ENCODE data around the gene PMEPA1. TPM values are rescaled to one million over a fixed set of nuclear protein-coding genes. Genes with fewer than 3 reads are reported as not detected.

PMEPA1 gene
- total RNA-seq, 2 experiments from 2014 or later = 1.4 to 3.7 TPM

DNA sequence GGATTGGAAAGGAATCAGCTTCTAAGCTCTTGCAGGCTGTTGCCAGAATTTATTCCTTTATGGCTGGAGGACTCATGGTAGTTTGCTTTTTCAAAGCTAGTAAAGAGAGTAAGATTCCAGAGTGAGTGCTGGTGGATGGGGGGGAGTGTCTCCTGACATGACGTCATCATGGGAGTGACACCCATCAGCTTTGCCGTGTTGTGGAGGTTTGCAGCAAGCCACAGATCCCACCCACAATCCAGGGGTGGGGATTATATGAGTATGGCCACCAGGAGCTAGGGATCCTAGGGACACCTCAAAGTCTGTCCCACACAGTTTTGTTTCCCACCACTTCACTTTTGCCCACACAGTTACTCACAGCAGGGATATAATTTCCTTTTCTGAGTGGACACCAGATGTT, 28.7 kb upstream of the PMEPA1 start:
- Histone ChIP-seq H3K4me1 (ENCODE audit: insufficient read depth, low read length, poor library complexity, severe bottlenecking) (no peaks in the 10 kb centered on the region), H3K9me2 (ENCODE audit: insufficient read depth, low read length) (no peaks in the 10 kb centered on the region), H3K79me2 (ENCODE audit: insufficient read depth, low read depth, low read length) (no peaks in the 10 kb centered on the region), H3K27ac (ENCODE audit: low read depth, low read length, poor library complexity, severe bottlenecking) (no peak overlapping the region), H2AFZ (ENCODE audit: low read length) (no peak overlapping the region), H4K20me1 (ENCODE audit: insufficient read depth, low read length) (no peaks in the 10 kb centered on the region), H3K4me3 (ENCODE audit: low read depth, low read length, poor library complexity, severe bottlenecking) (no peak overlapping the region), H3K36me3 (ENCODE audit: insufficient read depth, low read length) (no peaks in the 10 kb centered on the region), H3K4me2 (ENCODE audit: low read length) (no peak overlapping the region), H3K9me3 (ENCODE audit: low read length) (no peaks in the 10 kb centered on the region)
- ChIA-PET CTCF (ENCODE audit: unreplicated experiment) (no interaction called here), POLR2A (interaction anchor here (0.5 kb wide), 1 partner anchor 96 kb away, joined by 3 read pairs; no protein-coding TSS in a partner anchor)
- BruUV-seq (replicated peaks) = no TSS peak
- intact Hi-C loops (cut with micrococcal nuclease; ENCODE audit: unreplicated experiment) = no loop called here
- no peak for DNase-seq (ENCODE audit: low spot score)
- TF ChIP-seq, protein P1, sequence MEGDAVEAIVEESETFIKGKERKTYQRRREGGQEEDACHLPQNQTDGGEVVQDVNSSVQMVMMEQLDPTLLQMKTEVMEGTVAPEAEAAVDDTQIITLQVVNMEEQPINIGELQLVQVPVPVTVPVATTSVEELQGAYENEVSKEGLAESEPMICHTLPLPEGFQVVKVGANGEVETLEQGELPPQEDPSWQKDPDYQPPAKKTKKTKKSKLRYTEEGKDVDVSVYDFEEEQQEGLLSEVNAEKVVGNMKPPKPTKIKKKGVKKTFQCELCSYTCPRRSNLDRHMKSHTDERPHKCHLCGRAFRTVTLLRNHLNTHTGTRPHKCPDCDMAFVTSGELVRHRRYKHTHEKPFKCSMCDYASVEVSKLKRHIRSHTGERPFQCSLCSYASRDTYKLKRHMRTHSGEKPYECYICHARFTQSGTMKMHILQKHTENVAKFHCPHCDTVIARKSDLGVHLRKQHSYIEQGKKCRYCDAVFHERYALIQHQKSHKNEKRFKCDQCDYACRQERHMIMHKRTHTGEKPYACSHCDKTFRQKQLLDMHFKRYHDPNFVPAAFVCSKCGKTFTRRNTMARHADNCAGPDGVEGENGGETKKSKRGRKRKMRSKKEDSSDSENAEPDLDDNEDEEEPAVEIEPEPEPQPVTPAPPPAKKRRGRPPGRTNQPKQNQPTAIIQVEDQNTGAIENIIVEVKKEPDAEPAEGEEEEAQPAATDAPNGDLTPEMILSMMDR (conservative IDR thresholded peaks at IDR 0.05; ENCODE audit: low read length) = no peak
- no peak for TF ChIP-seq EZH2phosphoT487 (IDR thresholded peaks at IDR 0.05; ENCODE audit: borderline replicate concordance, low read depth, low read length)

DNA sequence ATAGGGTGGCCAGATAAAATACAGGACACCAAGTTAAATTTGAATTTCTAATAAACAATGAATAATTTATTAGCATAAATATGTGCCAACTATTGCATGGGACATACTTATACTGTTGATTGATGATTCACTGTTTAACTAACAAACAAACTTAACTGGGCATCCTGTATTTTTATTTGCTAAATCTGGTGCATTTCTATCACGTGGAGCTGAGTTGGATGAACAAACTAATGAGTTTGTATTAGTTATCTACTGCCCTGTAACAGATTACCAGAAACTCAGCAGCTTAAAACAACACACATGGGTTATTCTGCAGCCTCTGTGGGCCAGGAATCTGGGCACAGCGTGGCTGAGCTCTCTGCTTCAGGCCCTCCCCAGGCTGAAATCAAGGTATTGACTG, 28.2 kb upstream of the PMEPA1 start:
- Histone ChIP-seq H3K9me3 (ENCODE audit: low read length) (no peaks in the 10 kb centered on the region), H2AFZ (ENCODE audit: low read length) (no peak overlapping the region), H3K9me2 (ENCODE audit: insufficient read depth, low read length) (no peaks in the 10 kb centered on the region), H3K27ac (ENCODE audit: low read depth, low read length, poor library complexity, severe bottlenecking) (no peak overlapping the region), H3K4me3 (ENCODE audit: low read depth, low read length, poor library complexity, severe bottlenecking) (no peak overlapping the region), H3K36me3 (ENCODE audit: insufficient read depth, low read length) (no peaks in the 10 kb centered on the region), H4K20me1 (ENCODE audit: insufficient read depth, low read length) (no peaks in the 10 kb centered on the region), H3K4me2 (ENCODE audit: low read length) (no peak overlapping the region), H3K79me2 (ENCODE audit: insufficient read depth, low read depth, low read length) (no peaks in the 10 kb centered on the region), H3K4me1 (ENCODE audit: insufficient read depth, low read length, poor library complexity, severe bottlenecking) (no peaks in the 10 kb centered on the region)
- no TSS peak for BruUV-seq (replicated peaks)
- no peak for DNase-seq (ENCODE audit: low spot score)
- ChIA-PET POLR2A (interaction anchor here (0.5 kb wide), 1 partner anchor 96 kb away, joined by 3 read pairs; no protein-coding TSS in a partner anchor), CTCF (ENCODE audit: unreplicated experiment) (no interaction called here)
- intact Hi-C loops (cut with micrococcal nuclease; ENCODE audit: unreplicated experiment) = no loop called here
- TF ChIP-seq EZH2phosphoT487 (IDR thresholded peaks at IDR 0.05; ENCODE audit: borderline replicate concordance, low read depth, low read length) = no peak
- TF ChIP-seq, protein P1 (conservative IDR thresholded peaks at IDR 0.05; ENCODE audit: low read length) = no peak

DNA sequence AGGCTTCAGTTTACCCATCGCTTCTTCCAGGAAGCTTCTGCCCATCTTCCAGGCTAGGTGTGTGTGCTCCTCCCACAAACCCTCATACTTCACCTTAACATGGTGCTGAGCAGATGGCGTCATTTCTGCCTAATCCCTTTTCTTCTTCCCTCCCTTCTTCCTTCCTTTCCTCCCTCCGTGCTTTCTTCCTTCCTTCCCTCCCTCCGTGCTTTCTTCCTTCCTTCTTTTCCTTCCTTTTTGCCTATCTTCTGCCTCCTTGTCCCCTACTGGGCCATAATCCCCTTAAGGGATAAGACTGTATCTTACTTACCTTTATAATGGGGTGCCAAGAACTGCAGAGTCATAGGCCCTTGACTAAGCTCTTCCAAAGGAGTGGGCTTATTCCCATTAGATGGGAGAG, 27.5 kb upstream of the PMEPA1 start:
- POLR2A ChIA-PET = no interaction called here
- H4K20me1 ChIP-seq (ENCODE audit: insufficient read depth, low read length) = no peaks in the 10 kb centered on the region
- H3K27ac ChIP-seq (ENCODE audit: low read depth, low read length, poor library complexity, severe bottlenecking) = no peak overlapping the region
- no peaks in the 10 kb centered on the region for H3K9me2 ChIP-seq (ENCODE audit: insufficient read depth, low read length)
- CTCF ChIA-PET (ENCODE audit: unreplicated experiment) = no interaction called here
- H3K4me1 ChIP-seq (ENCODE audit: insufficient read depth, low read length, poor library complexity, severe bottlenecking) = no peaks in the 10 kb centered on the region
- no peak overlapping the region for H2AFZ ChIP-seq (ENCODE audit: low read length)
- H3K4me3 ChIP-seq (ENCODE audit: low read depth, low read length, poor library complexity, severe bottlenecking) = no peak overlapping the region
- BruUV-seq (replicated peaks) = no TSS peak
- H3K9me3 ChIP-seq (ENCODE audit: low read length) = no peaks in the 10 kb centered on the region
- H3K4me2 ChIP-seq (ENCODE audit: low read length) = no peak overlapping the region
- intact Hi-C loops (cut with micrococcal nuclease; ENCODE audit: unreplicated experiment) = no loop called here
- no peak for TF ChIP-seq EZH2phosphoT487 (IDR thresholded peaks at IDR 0.05; ENCODE audit: borderline replicate concordance, low read depth, low read length)
- TF ChIP-seq, protein P1 (conservative IDR thresholded peaks at IDR 0.05; ENCODE audit: low read length) = no peak
- DNase-seq (ENCODE audit: low spot score) = no peak
- no peaks in the 10 kb centered on the region for H3K36me3 ChIP-seq (ENCODE audit: insufficient read depth, low read length)
- no peaks in the 10 kb centered on the region for H3K79me2 ChIP-seq (ENCODE audit: insufficient read depth, low read depth, low read length)

All from OCI-LY7 (cell line).